Naive thymus-derived CD8-positive, alpha-beta T cell (primary cell): ENCODE results near the gene S100A5. TPM values are rescaled to one million over a fixed set of nuclear protein-coding genes. Genes with fewer than 3 reads are reported as not detected.
A peak's percentile ranks its signal among the peaks of the same experiment; 100 is the strongest.

Experiments used
- ATAC-seq, 2 donors: fragments of 150-1000 bp; cut with Tn5 transposase in 1 of 2; sonication (Bioruptor Pico), chemical (Tn5 transposase) in 1 of 2; 1 replicate in 1 of 2; 2 replicates in 1 of 2; pipeline ENCODE4 v1.10.0; 2021; ENCODE audit warnings: mild to moderate bottlenecking in 2 of 2, moderate library complexity in 2 of 2
- POLR2A ChIA-PET: fragments of 350-600 bp; sonication (Branson Sonifier 250); formaldehyde crosslinking; loops from one replicate; lab custom pipeline; 2021; ENCODE audit warnings: antibody characterized with exemption; lab: Charles Lee
- DNase-seq, 10 donors: peaks; one replicate each; pipeline versions ENCODE4 v3.0.0 to v3.0.0-alpha.2; 2020 to 2022
- H3K27ac Mint-ChIP-seq, 10 donors: one replicate each; pipeline ENCODE4 v1.8.0; 2020 to 2022; ENCODE audit warnings: mild to moderate bottlenecking in 10 of 10, mixed read lengths in 10 of 10, moderate library complexity in 4 of 10, inconsistent platforms in 1 of 10
- H3K27me3 Mint-ChIP-seq, 5 donors: one replicate each; pipeline ENCODE4 v1.8.0; 2021 to 2022; ENCODE audit warnings: mixed read lengths in 5 of 5
- H3K36me3 Mint-ChIP-seq, 3 donors: one replicate each; pipeline ENCODE4 v1.8.0; 2020 to 2022; ENCODE audit warnings: mixed read lengths in 3 of 3, mild to moderate bottlenecking in 2 of 3, inconsistent platforms in 1 of 3
- H3K4me1 Mint-ChIP-seq, 4 donors: one replicate each; pipeline ENCODE4 v1.8.0; 2021 to 2022; ENCODE audit warnings: mixed read lengths in 4 of 4
- H3K4me3 Mint-ChIP-seq, 10 donors: one replicate each; pipeline ENCODE4 v1.8.0; 2020 to 2022; ENCODE audit warnings: mild to moderate bottlenecking in 10 of 10, mixed read lengths in 10 of 10, moderate library complexity in 6 of 10, inconsistent platforms in 1 of 10
- H3K9me3 Mint-ChIP-seq, 9 donors: one replicate each; pipeline ENCODE4 v1.8.0; 2020 to 2022; ENCODE audit warnings: mixed read lengths in 9 of 9, mild to moderate bottlenecking in 3 of 9, inconsistent platforms in 1 of 9, moderate library complexity in 1 of 9
- polyA plus RNA-seq, 3 donors: library from polyadenylated mRNA; unstranded; fragments of 300-500 nt; fragmentation: Illumina TruSeq; gene quantifications; one replicate each; pipeline ENCODE4 v1.2.3, GENCODE V29; 2021
- total RNA-seq, 8 experiments: library from RNA in 2 of 8; stranded (reverse) in 2 of 8; gene quantifications; one replicate each; pipeline ENCODE4 v1.2.3 and lab custom pipeline; 2021 to 2026

The S100A5 gene
- total and polyA plus RNA-seq, 5 experiments from 2014 or later: 0.63 to 1.4 (median 0.78) TPM; not detected in 2

DNA sequence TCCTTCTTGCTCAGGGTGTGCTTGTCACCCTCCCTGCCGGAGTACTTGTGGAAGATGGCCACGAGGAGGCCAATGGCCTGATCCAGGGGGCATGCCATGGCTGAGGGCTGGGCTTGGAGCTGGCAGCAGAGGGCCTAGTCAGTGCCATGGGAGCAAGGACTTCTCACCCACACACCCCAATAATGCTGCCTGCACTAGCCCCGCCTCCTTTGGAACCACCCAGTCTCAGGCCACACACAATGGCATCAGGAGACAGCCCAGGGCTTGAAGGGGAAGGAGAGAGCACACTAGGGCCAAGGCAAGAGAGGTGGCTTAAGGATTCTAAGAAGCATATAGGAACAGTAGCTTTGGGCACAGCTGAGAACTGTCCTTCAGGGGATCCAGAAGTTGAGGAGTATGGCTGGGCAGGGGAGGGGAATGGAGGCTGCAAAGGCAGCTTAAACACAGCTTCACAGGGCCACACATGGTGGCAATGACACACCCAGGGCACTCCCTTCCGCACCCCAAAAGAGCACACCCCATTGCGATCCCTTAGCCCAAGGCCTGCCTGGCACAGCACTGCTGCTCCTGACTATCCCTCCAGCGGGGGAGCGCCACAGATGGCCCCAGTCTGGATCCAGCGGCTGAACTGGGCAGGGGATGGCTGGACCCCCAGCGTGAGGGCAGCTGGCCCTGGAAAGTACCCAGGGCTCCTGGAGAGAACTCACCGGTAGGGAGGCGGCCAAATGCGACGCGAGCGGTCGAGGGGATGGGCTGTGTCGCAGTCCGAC is 5.3 kb downstream of the S100A5 start, which contains the start of gene S100A6:
Gene S100A6, minus strand, starts transcription at position 750 of the 770 bp plus-strand sequence. Its CDS starts 652 bp downstream, at position 98.
- Mint-ChIP-seq H3K36me3 (peaks cover 0 to 16% (median 0%) of the 10 kb centered on the region in 3 donors), H3K27me3 (no peaks in the 10 kb centered on the region), H3K4me1 (peaks cover 45 to 84% (median 73%) of the 10 kb centered on the region in 4 donors), H3K9me3 (no peaks in the 10 kb centered on the region), H3K4me3 (peak within 1 kb of the TSS; percentile 91 to 97 (median 92)), H3K27ac (peak within 1 kb of the TSS; percentile 92 to 99 (median 98))
- ATAC-seq: peak; percentile 49 to 61
- POLR2A ChIA-PET: interaction anchor here (0.6 to 7.6 kb wide), 21 partner anchors 8 to 1250 kb away, joined by 3 to 340 read pairs (median 5); partner anchors contain the start of genes CHTOP, ILF2, INTS3 and RPS27
- peak in 5 of 10 donors; percentile 20 to 73 (median 50) for DNase-seq

GRCh38 chr1:153534925-153535241 is 5.9 kb downstream of the S100A5 start:
- POLR2A ChIA-PET: interaction anchor here (0.6 to 7.6 kb wide), 19 partner anchors 7 to 455 kb away, joined by 3 to 340 read pairs (median 6); partner anchors contain the start of genes CHTOP, ILF2, INTS3 and RPS27
- Mint-ChIP-seq H3K4me3 (peak overlapping the region; percentile 87 to 97 (median 92)), H3K27ac (peak overlapping the region; percentile 91 to 99 (median 96)), H3K9me3 (no peaks in the 10 kb centered on the region), H3K36me3 (peaks cover 0 to 16% (median 0%) of the 10 kb centered on the region in 3 donors), H3K27me3 (no peaks in the 10 kb centered on the region), H3K4me1 (peaks cover 40 to 79% (median 68%) of the 10 kb centered on the region in 4 donors)
- DNase-seq: no peak
- no peak for ATAC-seq

DNA sequence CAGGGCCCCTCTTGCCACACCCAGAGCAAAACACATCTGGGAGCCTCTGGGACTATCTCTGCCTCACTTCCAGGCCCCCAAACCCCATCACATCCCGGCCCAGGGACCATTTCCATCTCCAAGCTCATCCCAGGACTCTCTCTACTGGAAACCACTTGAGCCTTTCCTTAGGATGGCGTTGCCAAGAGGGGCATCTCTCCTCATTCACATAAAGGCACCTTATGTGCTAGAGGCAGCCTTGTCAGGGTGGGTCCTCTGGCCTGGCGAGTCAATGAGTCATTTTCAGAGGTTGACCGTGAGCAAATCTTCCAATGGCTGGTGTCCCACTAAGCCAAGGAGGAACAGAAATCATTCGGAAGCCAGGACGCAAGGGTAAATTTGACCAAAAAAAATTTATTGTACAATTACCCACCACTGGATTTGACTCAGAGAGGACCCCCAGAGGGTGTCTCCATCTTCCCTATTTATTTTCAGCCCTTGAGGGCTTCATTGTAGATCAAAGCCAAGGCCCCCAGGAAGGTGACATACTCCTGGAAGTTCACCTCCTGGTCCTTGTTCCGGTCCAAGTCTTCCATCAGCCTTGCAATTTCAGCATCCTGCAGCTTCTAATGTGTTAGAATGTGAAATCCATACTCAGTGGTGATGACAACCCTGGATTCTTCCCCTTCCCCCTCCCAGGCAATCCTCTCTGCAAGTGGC is 6.4 kb downstream of the S100A5 start:
- Mint-ChIP-seq H3K4me1 (peaks cover 35 to 74% (median 64%) of the 10 kb centered on the region in 4 donors), H3K27ac (peak overlapping the region; percentile 91 to 99 (median 96)), H3K27me3 (no peaks in the 10 kb centered on the region), H3K4me3 (peak overlapping the region; percentile 87 to 97 (median 92)), H3K9me3 (no peaks in the 10 kb centered on the region), H3K36me3 (peaks cover 0 to 16% (median 0%) of the 10 kb centered on the region in 3 donors)
- POLR2A ChIA-PET: interaction anchor here (0.6 to 7.6 kb wide), 18 partner anchors 8 to 455 kb away, joined by 3 to 340 read pairs (median 8); partner anchors contain the start of genes CHTOP, ILF2, INTS3 and RPS27
- no peak for DNase-seq
- ATAC-seq: no peak

DNA sequence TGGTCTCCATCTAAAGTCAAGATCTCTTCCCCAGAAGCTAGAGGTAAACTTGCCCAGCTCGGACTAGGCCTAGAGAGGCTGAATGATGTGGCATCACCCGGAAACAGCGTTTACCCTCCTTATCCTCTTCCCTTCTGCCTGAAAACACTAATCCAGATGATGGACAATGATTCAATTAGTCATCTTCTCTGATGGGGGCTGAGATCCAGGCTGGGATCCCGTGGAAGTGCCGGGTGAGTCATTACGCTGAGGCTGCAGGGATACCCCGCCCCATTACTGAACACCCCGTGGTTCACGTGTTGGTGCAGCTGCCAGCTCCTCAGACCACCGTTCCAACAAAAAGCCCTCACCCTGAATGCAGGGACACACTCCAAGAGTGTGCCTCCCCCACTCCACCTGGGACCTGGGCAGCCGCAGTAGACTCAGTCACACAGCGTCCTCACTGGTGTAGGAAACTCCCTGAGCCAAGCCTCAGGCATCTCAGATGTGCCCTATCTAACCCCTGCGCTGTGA is 7.0 kb downstream of the S100A5 start:
- H3K4me1 Mint-ChIP-seq: peaks cover 35 to 73% (median 61%) of the 10 kb centered on the region in 4 donors
- H3K4me3 Mint-ChIP-seq: peak overlapping the region; percentile 66 to 97 (median 92)
- POLR2A ChIA-PET: interaction anchor here (0.9 to 7.6 kb wide), 10 partner anchors 7 to 100 kb away, joined by 6 to 340 read pairs (median 14); partner anchors contain the start of genes CHTOP, S100A2, S100A3 and S100A4
- H3K9me3 Mint-ChIP-seq: no peaks in the 10 kb centered on the region
- peak overlapping the region; percentile 84 to 98 (median 94) for H3K27ac Mint-ChIP-seq
- ATAC-seq (no peak), DNase-seq (no peak)
- no peaks in the 10 kb centered on the region for H3K27me3 Mint-ChIP-seq
- H3K36me3 Mint-ChIP-seq: peaks cover 0 to 16% (median 0%) of the 10 kb centered on the region in 3 donors

DNA sequence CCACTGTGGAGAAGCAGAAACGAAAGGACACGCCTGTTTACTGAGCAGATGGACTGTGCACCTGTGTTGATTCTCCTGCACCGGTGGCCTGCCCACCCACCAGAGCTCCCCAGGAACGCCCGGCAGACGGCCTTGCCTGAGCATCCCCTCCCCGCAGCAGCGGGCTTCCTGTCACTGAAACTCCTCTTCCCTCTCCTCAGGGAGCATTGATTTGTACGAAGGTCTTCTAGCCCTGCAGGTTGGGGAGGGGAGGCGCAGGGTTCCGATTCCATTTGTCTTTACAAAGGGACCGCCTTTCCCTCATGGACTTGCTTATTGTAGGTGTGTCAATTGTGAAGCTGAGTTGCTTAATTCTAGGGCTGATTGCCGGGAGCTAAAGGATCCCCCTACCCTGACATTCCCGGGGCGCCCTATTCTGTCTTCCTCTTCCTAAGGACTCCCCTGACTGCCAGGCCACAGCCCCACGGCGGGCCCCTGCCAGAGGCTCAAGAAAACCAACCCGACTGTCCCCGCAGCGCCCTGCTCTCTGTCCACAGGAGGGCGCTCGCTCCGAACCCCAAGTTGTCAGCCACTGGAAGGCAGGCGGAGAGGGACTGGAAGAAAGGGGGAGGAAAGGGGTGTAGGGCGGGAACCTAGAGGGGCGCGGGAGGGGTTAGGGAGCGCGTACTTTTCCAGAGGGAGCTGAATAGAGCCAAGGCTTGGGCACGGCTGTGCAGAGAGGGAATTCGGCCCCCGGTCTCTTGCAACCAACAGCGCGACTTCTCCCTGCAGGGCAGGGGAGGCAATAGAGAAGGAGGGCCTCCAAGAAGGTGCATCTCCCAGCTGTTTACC is 7.8 kb downstream of the S100A5 start:
- Mint-ChIP-seq H3K4me1 (peaks cover 35 to 68% (median 59%) of the 10 kb centered on the region in 4 donors), H3K9me3 (no peaks in the 10 kb centered on the region), H3K27ac (peak overlapping the region; percentile 84 to 98 (median 94)), H3K36me3 (peaks cover 0 to 16% (median 0%) of the 10 kb centered on the region in 3 donors), H3K27me3 (no peaks in the 10 kb centered on the region), H3K4me3 (peak overlapping the region; percentile 66 to 97 (median 92))
- DNase-seq (peak; percentile 65 to 85 (median 72)), ATAC-seq (peak; percentile 12 to 30)
- POLR2A ChIA-PET: interaction anchor here (0.7 to 7.6 kb wide), 16 partner anchors 8 to 418 kb away, joined by 3 to 340 read pairs (median 8); partner anchors contain the start of genes CHTOP, ILF2, S100A2 and S100A3

DNA sequence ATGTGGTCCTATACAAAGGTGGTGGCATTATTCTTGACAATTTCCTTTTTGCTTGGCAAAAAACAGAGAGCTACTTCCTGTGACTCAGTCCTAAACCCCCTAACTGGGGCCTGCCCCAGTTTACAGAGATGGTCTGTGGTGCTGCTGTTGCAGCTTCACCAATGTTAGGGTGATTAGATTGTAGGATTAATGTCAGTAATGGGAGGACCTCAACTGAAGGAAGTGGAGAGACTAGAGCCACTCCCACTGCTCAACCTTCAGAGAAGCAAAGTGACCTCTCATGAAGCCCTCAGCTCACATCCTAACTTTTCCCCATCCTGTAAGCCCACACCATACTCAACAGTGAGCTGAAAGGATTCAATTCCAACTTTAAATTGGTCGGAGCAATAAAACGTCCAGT is 8.6 kb downstream of the S100A5 start:
- Mint-ChIP-seq H3K27me3 (no peaks in the 10 kb centered on the region), H3K9me3 (no peaks in the 10 kb centered on the region), H3K4me1 (peaks cover 35 to 61% (median 56%) of the 10 kb centered on the region in 4 donors), H3K36me3 (peaks cover 0 to 16% (median 0%) of the 10 kb centered on the region in 3 donors), H3K27ac (peak overlapping the region; percentile 84 to 98 (median 94)), H3K4me3 (peak overlapping the region; percentile 66 to 97 (median 92))
- DNase-seq: peak in 3 of 10 donors; percentile 15 to 33 (median 33)
- peak; percentile 15 to 24 for ATAC-seq
- POLR2A ChIA-PET: interaction anchor here (0.6 to 7.6 kb wide), 14 partner anchors 9 to 243 kb away, joined by 3 to 340 read pairs (median 8); partner anchors contain the start of genes CHTOP, ILF2, S100A2 and S100A3

GRCh38 chr1:153531638-153532037 is 9.1 kb downstream of the S100A5 start:
- peaks cover 33 to 56% (median 52%) of the 10 kb centered on the region in 4 donors for H3K4me1 Mint-ChIP-seq
- DNase-seq (no peak), ATAC-seq (no peak)
- H3K27ac Mint-ChIP-seq: peak overlapping the region; percentile 71 to 98 (median 89)
- POLR2A ChIA-PET: interaction anchor here (1.0 to 7.6 kb wide), 11 partner anchors 9 to 244 kb away, joined by 4 to 340 read pairs (median 13); partner anchors contain the start of genes CHTOP, S100A2, S100A3 and S100A4
- H3K36me3 Mint-ChIP-seq: peaks cover 0 to 16% (median 0%) of the 10 kb centered on the region in 3 donors
- no peaks in the 10 kb centered on the region for H3K27me3 Mint-ChIP-seq
- no peaks in the 10 kb centered on the region for H3K9me3 Mint-ChIP-seq
- peak overlapping the region in 1 of 10 donors; percentile 92 for H3K4me3 Mint-ChIP-seq

- no peak overlapping the region for H3K27ac Mint-ChIP-seq
- no peaks in the 10 kb centered on the region for H3K9me3 Mint-ChIP-seq
- peaks cover 15 to 25% (median 20%) of the 10 kb centered on the region in 4 donors for H3K4me1 Mint-ChIP-seq
- no peak for DNase-seq
- H3K36me3 Mint-ChIP-seq: no peaks in the 10 kb centered on the region
- no peak overlapping the region for H3K4me3 Mint-ChIP-seq
- POLR2A ChIA-PET: interaction anchor here (0.9 to 1.6 kb wide), 2 partner anchors 8 to 17 kb away, joined by 3 to 6 read pairs; partner anchors contain the start of gene S100A6
- ATAC-seq: no peak
- no peaks in the 10 kb centered on the region for H3K27me3 Mint-ChIP-seq
Observed at GRCh38 chr1:153527683-153528040, 13.1 kb downstream of the S100A5 start.

DNA sequence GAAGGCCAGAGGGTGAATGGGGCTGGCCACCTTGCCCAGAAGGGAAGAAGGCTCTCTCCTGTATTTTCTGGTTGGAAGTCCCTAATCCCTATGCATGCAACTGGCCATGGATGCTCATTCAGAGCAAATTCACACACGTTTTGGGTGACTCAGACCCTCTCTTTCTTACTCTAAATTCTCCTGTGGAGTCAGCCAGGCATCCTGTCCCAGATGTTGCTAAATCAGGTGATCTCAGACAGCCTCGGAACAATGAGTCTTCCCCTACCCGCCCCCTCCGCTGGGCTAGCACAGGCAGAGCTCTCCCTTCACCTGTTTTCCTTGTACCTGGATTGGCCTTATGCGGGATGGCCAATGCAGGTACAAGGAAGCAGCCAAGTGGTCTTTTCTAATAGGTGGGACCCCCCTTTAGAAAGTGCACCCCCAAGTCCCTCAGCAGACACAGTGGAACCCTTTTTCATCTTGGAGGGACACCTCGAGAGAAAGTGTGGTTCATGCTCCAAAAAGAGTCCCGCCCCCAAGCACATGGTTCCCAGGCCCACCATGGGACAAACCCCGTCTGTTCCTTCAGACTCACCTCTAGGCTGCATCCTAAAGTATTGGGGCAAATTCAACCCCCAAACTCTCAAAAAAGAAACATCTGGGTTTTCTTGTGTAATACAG is 13.6 kb downstream of the S100A5 start:
- peaks cover 12 to 25% (median 20%) of the 10 kb centered on the region in 4 donors for H3K4me1 Mint-ChIP-seq
- H3K9me3 Mint-ChIP-seq: no peaks in the 10 kb centered on the region
- no peaks in the 10 kb centered on the region for H3K27me3 Mint-ChIP-seq
- H3K4me3 Mint-ChIP-seq: no peak overlapping the region
- POLR2A ChIA-PET: interaction anchor here (0.9 to 1.6 kb wide), 2 partner anchors 8 to 17 kb away, joined by 3 to 6 read pairs; partner anchors contain the start of gene S100A6
- H3K36me3 Mint-ChIP-seq: no peaks in the 10 kb centered on the region
- DNase-seq (no peak), ATAC-seq (no peak)
- H3K27ac Mint-ChIP-seq: peak overlapping the region in 4 of 10 donors; percentile 13 to 28 (median 22)

GRCh38 chr1:153526132-153526543 is 14.6 kb downstream of the S100A5 start:
- H3K36me3 Mint-ChIP-seq: no peaks in the 10 kb centered on the region
- no peaks in the 10 kb centered on the region for H3K9me3 Mint-ChIP-seq
- DNase-seq (no peak), ATAC-seq (no peak)
- H3K27ac Mint-ChIP-seq: peak overlapping the region in 1 of 10 donors; percentile 5
- no peak overlapping the region for H3K4me3 Mint-ChIP-seq
- POLR2A ChIA-PET: interaction anchor here (1.2 kb wide), 1 partner anchor 9 kb away, joined by 6 read pairs; the partner anchor contains the start of gene S100A6
- H3K27me3 Mint-ChIP-seq: no peaks in the 10 kb centered on the region
- H3K4me1 Mint-ChIP-seq: peaks cover 10 to 17% (median 12%) of the 10 kb centered on the region in 4 donors
